Rectal smooth muscle tissue (tissue), 1 donor: ENCODE measurements around the gene ATP13A4.

Source experiments
- H3K27ac ChIP-seq: one replicate; pipeline ENCODE4 v1.7.0; 2013; ENCODE audit warnings: low read depth, low read length, inconsistent platforms
- H3K27me3 ChIP-seq: one replicate; pipeline ENCODE4 v1.7.0; 2013; ENCODE audit warnings: low read length; ENCODE audit not compliant: control insufficient read depth, insufficient read depth
- H3K36me3 ChIP-seq: one replicate; pipeline ENCODE4 v1.7.0; 2013; ENCODE audit warnings: low read length; ENCODE audit not compliant: control insufficient read depth, insufficient read depth
- H3K4me1 ChIP-seq: one replicate; pipeline ENCODE4 v1.7.0; 2013; ENCODE audit warnings: low read length; ENCODE audit not compliant: control insufficient read depth, insufficient read depth
- H3K4me3 ChIP-seq: one replicate; pipeline ENCODE4 v1.7.0; 2013; ENCODE audit warnings: low read length
- H3K9ac ChIP-seq: one replicate; pipeline ENCODE4 v1.7.0; 2013; ENCODE audit warnings: low read length

The ATP13A4 gene

DNA sequence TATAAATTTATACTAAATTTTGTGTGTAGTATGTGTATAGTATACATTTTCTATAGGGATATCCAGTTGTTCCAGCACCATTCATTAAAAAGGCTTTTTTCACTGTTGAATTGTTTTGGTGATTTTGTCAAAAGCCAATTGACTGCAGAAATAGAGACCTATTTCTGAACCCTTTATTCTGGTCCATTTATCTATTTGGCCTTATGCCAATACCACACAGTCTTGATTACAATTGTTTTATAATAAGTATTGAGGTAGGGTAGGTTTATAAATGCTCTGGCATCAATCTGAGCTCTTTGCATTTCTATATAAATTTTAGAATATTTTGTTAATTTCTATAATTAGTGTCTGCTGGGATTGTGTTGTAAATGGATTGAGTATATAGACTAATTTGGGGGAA, 31.8 kb upstream of the ATP13A4 start:
- Histone ChIP-seq H3K36me3 (no peaks in the 10 kb centered on the region), H3K9ac (no peak overlapping the region), H3K27ac (no peak overlapping the region), H3K4me1 (no peaks in the 10 kb centered on the region), H3K4me3 (no peak overlapping the region), H3K27me3 (no peaks in the 10 kb centered on the region)

DNA sequence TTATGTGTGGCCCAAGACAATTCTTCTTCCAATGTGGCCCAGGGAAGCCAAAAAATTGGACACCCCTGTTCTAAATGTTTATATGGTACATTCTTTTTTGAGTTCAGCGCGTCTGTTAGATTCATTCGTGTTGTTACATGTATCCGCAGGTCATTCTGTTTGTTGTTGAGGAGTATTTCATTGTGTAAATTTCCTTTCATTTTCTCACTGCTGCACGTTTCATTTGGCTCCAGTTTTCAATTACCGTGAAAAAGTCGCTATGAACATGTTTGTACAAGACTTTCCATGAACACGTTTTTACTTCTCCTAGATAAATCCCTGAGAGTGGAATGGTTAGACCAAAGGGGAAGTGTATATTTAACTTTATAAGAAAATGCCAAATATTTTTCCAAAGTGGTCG, 30.8 kb upstream of the ATP13A4 start:
- Histone ChIP-seq H3K4me3 (no peak overlapping the region), H3K27ac (no peak overlapping the region), H3K4me1 (no peaks in the 10 kb centered on the region), H3K36me3 (no peaks in the 10 kb centered on the region), H3K27me3 (no peaks in the 10 kb centered on the region), H3K9ac (no peak overlapping the region)

DNA sequence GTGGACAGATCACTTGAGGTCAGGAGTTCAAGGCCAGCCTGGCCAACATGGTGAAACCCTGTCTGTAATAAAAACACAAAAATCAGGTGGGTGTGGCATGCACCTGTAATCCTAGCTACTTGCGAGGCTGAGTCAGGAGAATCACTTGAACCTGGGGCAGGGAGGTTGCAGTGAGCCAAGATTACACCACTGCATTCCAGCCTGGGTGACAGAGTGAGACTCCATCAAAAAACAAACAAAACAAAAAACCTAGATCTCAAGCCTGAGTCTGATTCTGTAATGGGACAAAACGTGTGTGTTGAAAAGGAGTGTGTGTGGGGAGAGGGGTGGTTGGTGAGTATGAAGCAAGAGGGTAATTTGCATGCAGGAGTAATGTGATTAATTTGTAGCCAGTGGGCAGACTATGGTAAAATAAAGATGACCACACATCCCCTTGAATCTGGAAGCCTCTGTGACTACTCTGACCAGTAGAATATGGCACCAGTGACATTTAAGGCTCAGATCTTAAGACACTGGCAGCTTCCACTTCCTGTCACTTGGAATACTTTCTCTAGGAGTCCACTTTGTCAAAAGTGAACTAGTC, 19.9 kb upstream of the ATP13A4 start:
- Histone ChIP-seq H3K27ac (no peak overlapping the region), H3K27me3 (no peaks in the 10 kb centered on the region), H3K36me3 (no peaks in the 10 kb centered on the region), H3K4me1 (no peaks in the 10 kb centered on the region), H3K9ac (no peak overlapping the region), H3K4me3 (no peak overlapping the region)

GRCh38 chr3:193573403-193574191, 18.9 kb upstream of the ATP13A4 start:
- Histone ChIP-seq H3K4me1 (no peaks in the 10 kb centered on the region), H3K27me3 (no peaks in the 10 kb centered on the region), H3K4me3 (no peak overlapping the region), H3K36me3 (no peaks in the 10 kb centered on the region), H3K27ac (no peak overlapping the region), H3K9ac (no peak overlapping the region)

GRCh38 chr3:193572426-193572908, 17.8 kb upstream of the ATP13A4 start:
- H3K4me1 ChIP-seq: no peaks in the 10 kb centered on the region

GRCh38 chr3:193569119-193569518, 14.4 kb upstream of the ATP13A4 start:
- no peaks in the 10 kb centered on the region for H3K27me3 ChIP-seq
- H3K36me3 ChIP-seq: no peaks in the 10 kb centered on the region
- H3K9ac ChIP-seq: no peak overlapping the region
- no peak overlapping the region for H3K27ac ChIP-seq
- no peak overlapping the region for H3K4me3 ChIP-seq
- no peaks in the 10 kb centered on the region for H3K4me1 ChIP-seq

More at GRCh38 chr3:193572426-193572908, 17.8 kb upstream of the ATP13A4 start:
- Histone ChIP-seq H3K36me3 (no peaks in the 10 kb centered on the region), H3K27me3 (no peaks in the 10 kb centered on the region), H3K27ac (no peak overlapping the region), H3K9ac (no peak overlapping the region), H3K4me3 (no peak overlapping the region)

- no peaks in the 10 kb centered on the region for H3K36me3 ChIP-seq
- no peak overlapping the region for H3K9ac ChIP-seq
- no peak overlapping the region for H3K4me3 ChIP-seq
- H3K27ac ChIP-seq: no peak overlapping the region
- H3K4me1 ChIP-seq: no peaks in the 10 kb centered on the region
- no peaks in the 10 kb centered on the region for H3K27me3 ChIP-seq
Observed at GRCh38 chr3:193564012-193564411, 9.3 kb upstream of the ATP13A4 start.

GRCh38 chr3:193563426-193563825, 8.7 kb upstream of the ATP13A4 start:
- Histone ChIP-seq H3K27ac (no peak overlapping the region), H3K9ac (no peak overlapping the region), H3K4me3 (no peak overlapping the region), H3K27me3 (no peaks in the 10 kb centered on the region), H3K36me3 (no peaks in the 10 kb centered on the region), H3K4me1 (no peaks in the 10 kb centered on the region)

DNA sequence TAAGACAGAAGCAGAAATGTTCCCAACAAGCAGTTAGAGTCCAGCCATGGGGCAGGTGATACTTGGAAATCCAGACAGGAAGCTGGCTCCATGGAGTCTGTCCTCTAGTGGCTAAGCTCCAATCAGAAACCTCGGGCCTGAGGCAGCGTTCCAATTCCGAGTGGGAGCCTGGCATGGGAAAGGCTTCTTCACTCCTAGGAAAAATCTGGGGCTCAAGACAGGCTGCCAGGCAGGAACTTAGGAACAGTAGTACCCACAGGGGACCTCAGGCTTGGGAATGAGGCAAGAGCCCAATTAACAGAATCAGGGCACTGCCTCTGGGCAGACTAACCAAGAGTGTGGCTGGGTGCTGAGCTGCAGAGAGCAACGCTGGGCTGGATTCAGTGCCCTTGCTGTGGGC, 6.2 kb upstream of the ATP13A4 start:
- no peak overlapping the region for H3K27ac ChIP-seq
- no peak overlapping the region for H3K4me3 ChIP-seq

GRCh38 chr3:193560091-193560490, 5.4 kb upstream of the ATP13A4 start:
- no peak overlapping the region for H3K27ac ChIP-seq
- H3K36me3 ChIP-seq: no peaks in the 10 kb centered on the region

More for the DNA sequence above, 6.2 kb upstream of the ATP13A4 start:
- no peaks in the 10 kb centered on the region for H3K36me3 ChIP-seq
- H3K4me1 ChIP-seq: no peaks in the 10 kb centered on the region
- no peaks in the 10 kb centered on the region for H3K27me3 ChIP-seq
- H3K9ac ChIP-seq: no peak overlapping the region

DNA sequence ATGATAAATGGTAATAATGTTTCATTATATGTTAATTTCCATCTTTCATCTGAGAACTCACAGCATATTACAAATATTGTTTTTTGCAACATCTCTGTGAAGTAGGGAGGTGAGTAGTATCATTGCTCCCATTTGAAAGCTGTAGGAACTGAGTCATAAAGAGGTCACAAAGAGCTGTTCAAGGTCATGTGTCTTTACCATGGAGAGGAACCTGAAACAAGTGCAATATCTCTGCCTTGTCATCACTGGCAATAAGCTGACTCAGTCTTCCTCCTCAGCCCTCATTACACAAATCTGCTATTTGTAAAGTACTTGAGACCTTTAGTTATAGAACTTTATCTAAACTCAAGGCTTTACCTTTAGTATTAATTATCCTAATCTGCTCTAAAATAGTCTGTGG, 4.4 kb upstream of the ATP13A4 start:
- Histone ChIP-seq H3K27me3 (no peaks in the 10 kb centered on the region), H3K4me3 (no peak overlapping the region), H3K9ac (no peak overlapping the region)

More at GRCh38 chr3:193560091-193560490, 5.4 kb upstream of the ATP13A4 start:
- Histone ChIP-seq H3K4me3 (no peak overlapping the region), H3K27me3 (no peaks in the 10 kb centered on the region), H3K9ac (no peak overlapping the region), H3K4me1 (no peaks in the 10 kb centered on the region)

GRCh38 chr3:193556841-193557240, 2.1 kb upstream of the ATP13A4 start:
- no peaks in the 10 kb centered on the region for H3K36me3 ChIP-seq

More for the DNA sequence above, 4.4 kb upstream of the ATP13A4 start:
- Histone ChIP-seq H3K4me1 (no peaks in the 10 kb centered on the region), H3K27ac (no peak overlapping the region), H3K36me3 (no peaks in the 10 kb centered on the region)

DNA sequence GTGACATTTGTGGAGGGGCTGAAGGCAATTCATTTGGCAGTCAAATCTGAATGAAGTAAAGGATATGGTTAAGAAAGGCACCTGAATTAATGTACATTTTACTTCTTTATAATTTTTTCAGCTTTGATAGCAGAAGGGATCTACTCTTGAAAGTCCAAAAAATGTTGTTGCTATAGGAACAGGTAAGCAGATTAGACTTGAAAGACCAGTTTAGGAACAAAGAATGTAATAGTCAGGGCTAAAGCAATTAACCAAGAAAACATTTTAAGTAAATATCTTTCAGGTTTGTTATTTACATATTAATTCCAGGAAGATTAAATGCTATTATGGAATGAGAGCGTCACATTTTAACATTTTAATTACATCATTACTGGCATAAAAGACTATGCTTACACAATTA, 1.1 kb downstream of the ATP13A4 start:
- H3K4me3 ChIP-seq: no peak overlapping the region
- H3K9ac ChIP-seq: no peak overlapping the region
- no peaks in the 10 kb centered on the region for H3K36me3 ChIP-seq
- H3K27ac ChIP-seq: no peak overlapping the region
- no peaks in the 10 kb centered on the region for H3K27me3 ChIP-seq
- no peaks in the 10 kb centered on the region for H3K4me1 ChIP-seq

More at GRCh38 chr3:193556841-193557240, 2.1 kb upstream of the ATP13A4 start:
- no peak overlapping the region for H3K27ac ChIP-seq
- no peaks in the 10 kb centered on the region for H3K27me3 ChIP-seq
- H3K4me1 ChIP-seq: no peaks in the 10 kb centered on the region
- no peak overlapping the region for H3K4me3 ChIP-seq
- no peak overlapping the region for H3K9ac ChIP-seq
